Measurements from ENCODE around the gene PRAC1. TPM values are rescaled to one million over a fixed set of nuclear protein-coding genes. Genes with fewer than 3 reads are reported as not detected.
A peak's percentile ranks its signal among the peaks of the same experiment; 100 is the strongest.

PRAC1 gene
- polyA plus RNA-seq, 1 of the 3 experiments (the other 2 are of a cell fraction): not detected

GRCh38 chr17:48676963-48677558 lies 45.3 kb downstream of the PRAC1 start (continued):
- TF ChIP-seq FOSL2 (IDR thresholded peaks at IDR 0.05; ENCODE audit: borderline replicate concordance, low read depth) (no peak), ELF1 (IDR thresholded peaks at IDR 0.05) (no peak), TCF12 (IDR thresholded peaks at IDR 0.05) (no peak), SMC3 (IDR thresholded peaks at IDR 0.05; ENCODE audit: low read depth, low read length) (no peak)

- Histone ChIP-seq H3K36me3 (replicated peaks in 1 of 2; ENCODE audit: control insufficient read depth in 1 of 2, insufficient read depth in 2 of 2, low read length in 1 of 2) (no peaks in the 10 kb centered on the region), H3K9ac (no peak overlapping the region), H3K27ac (ENCODE audit: low read depth in 2 of 2, low read length in 1 of 2) (no peak overlapping the region), H3K4me1 (ENCODE audit: control insufficient read depth in 1 of 2, insufficient read depth in 2 of 2, low read depth in 1 of 2, low read length in 1 of 2) (no peaks in the 10 kb centered on the region), H4K20me1 (ENCODE audit: insufficient read depth) (no peaks in the 10 kb centered on the region), H3K27me3 (ENCODE audit: insufficient read depth) (peaks cover 80% of the 10 kb centered on the region), H3K9me2 (no peaks in the 10 kb centered on the region), H3F3A (replicated peaks; ENCODE audit: insufficient read depth) (peaks cover 3% of the 10 kb centered on the region), H3K4me3 (ENCODE audit: low read depth in 2 of 2, low read length in 1 of 2) (peak overlapping the region in 1 of 2 experiments; percentile 62; a peak in 1 of 4 replicates), H3K79me2 (ENCODE audit: insufficient read depth) (no peaks in the 10 kb centered on the region), H3K4me2 (peak overlapping the region; percentile 92; the same call in 1 of the 2 replicates), H3K9me3 (no peaks in the 10 kb centered on the region), H2AFZ (ENCODE audit: low read depth) (no peak overlapping the region)
- WGBS (ENCODE audit: low lambda C conversion rate): 10% methylated on average over 2 of the region's 2 CpGs
- no peak for DNase-seq
- ChIA-PET POLR2A (no interaction called here), CTCF (interaction anchor here (0.6 to 9.3 kb wide), 72 partner anchors 10 to 525 kb away, joined by 3 to 117 read pairs (median 4); partner anchors contain the start of genes ATP5MC1, CALCOCO2, HOXB13 and HOXB8)
- TF ChIP-seq RAD21 (IDR thresholded peaks at IDR 0.05; ENCODE audit: low read length): no peak
- no peak for TF ChIP-seq RXRA (IDR thresholded peaks at IDR 0.05; ENCODE audit: borderline replicate concordance, low read depth)
- TF ChIP-seq NRF1 (IDR thresholded peaks at IDR 0.05; ENCODE audit: low read depth, low read length): no peak
- TF ChIP-seq MEF2A (IDR thresholded peaks at IDR 0.05; ENCODE audit: borderline replicate concordance, low read depth): no peak
- no peak for TF ChIP-seq PBX3 (IDR thresholded peaks at IDR 0.05)
- no peak for TF ChIP-seq ELF1 (IDR thresholded peaks at IDR 0.05)
- TF ChIP-seq ZBTB33 (IDR thresholded peaks at IDR 0.05; ENCODE audit: borderline replicate concordance, low read depth): no peak
- TF ChIP-seq FOXJ3 (CRISPR knock-in tag; IDR thresholded peaks at IDR 0.05): no peak
- TF ChIP-seq SMC3 (IDR thresholded peaks at IDR 0.05; ENCODE audit: low read depth, low read length): no peak
- TF ChIP-seq CTCF (IDR thresholded peaks at IDR 0.05): no peak
- no peak for TF ChIP-seq TEAD4 (IDR thresholded peaks at IDR 0.05; ENCODE audit: borderline replicate concordance, insufficient read depth)
- TF ChIP-seq EZH2phosphoT487 (IDR thresholded peaks at IDR 0.05; ENCODE audit: borderline replicate concordance, low read depth): no peak
Observed at GRCh38 chr17:48672340-48672739, 50.0 kb downstream of the PRAC1 start.

Small RNA genes within 50 kb of the gene (small RNA-seq; reads per million reads assigned to genes)
- gene AC091179.2: 0 reads per million in 7 experiments
- 0 to 1.1 (median 0) reads per million in 7 experiments for gene COX6B1P2
- gene MIR3185: 0 reads per million in 7 experiments
- 0 reads per million in 7 experiments for gene RF02132
- gene RF02133: 0 reads per million in 7 experiments
- 0 to 0.21 (median 0) reads per million in 7 experiments for gene RN7SL125P

Other genes with a start within 250 kb of the PRAC1 start
- gene HOXB1, start 191.5 kb downstream of the PRAC1 start, polyA plus RNA-seq (2012; rRNA removed): not detected in 2 replicates
- gene HOXB2, start 177.4 kb downstream of the PRAC1 start, polyA plus RNA-seq (2012; rRNA removed): 1.2 and 1.9 TPM in 2 replicates
- gene HOXB4, start 144.2 kb downstream of the PRAC1 start, polyA plus RNA-seq (2012; rRNA removed): 0.03 TPM in 2 replicates
- 0.10 and 0.46 TPM in 2 replicates for gene HOXB3, start 132.3 kb downstream of the PRAC1 start, polyA plus RNA-seq (2012; rRNA removed)
- not detected in 2 replicates for gene HOXB5, start 128.7 kb downstream of the PRAC1 start, polyA plus RNA-seq (2012; rRNA removed)
- not detected in 2 replicates for gene HOXB6, start 117.5 kb downstream of the PRAC1 start, polyA plus RNA-seq (2012; rRNA removed)
- not detected in 2 replicates for gene HOXB7, start 111.5 kb downstream of the PRAC1 start, polyA plus RNA-seq (2012; rRNA removed)
- not detected in 2 replicates for gene HOXB8, start 107.2 kb downstream of the PRAC1 start, polyA plus RNA-seq (2012; rRNA removed)
- not detected in 2 replicates for gene HOXB9, start 96.2 kb downstream of the PRAC1 start, polyA plus RNA-seq (2012; rRNA removed)
- gene PRAC2, start 667 bp upstream of the PRAC1 start, polyA plus RNA-seq (2012; rRNA removed): not detected in 2 replicates
- not detected in 2 replicates for gene HOXB13, start 6.2 kb upstream of the PRAC1 start, polyA plus RNA-seq (2012; rRNA removed)
- 3.1 and 5.1 TPM in 2 replicates for gene TTLL6, start 94.7 kb upstream of the PRAC1 start, polyA plus RNA-seq (2012; rRNA removed)
- 49.9 and 67.7 TPM in 2 replicates for gene CALCOCO2, start 108.5 kb upstream of the PRAC1 start, polyA plus RNA-seq (2012; rRNA removed)
- 382 and 684 TPM in 2 replicates for gene ATP5MC1, start 170.3 kb upstream of the PRAC1 start, polyA plus RNA-seq (2012; rRNA removed)
- gene UBE2Z, start 185.9 kb upstream of the PRAC1 start, polyA plus RNA-seq (2012; rRNA removed): 168 and 207 TPM in 2 replicates
- gene SNF8, start 222.3 kb upstream of the PRAC1 start, polyA plus RNA-seq (2012; rRNA removed): 329 and 358 TPM in 2 replicates
- 0.29 and 0.64 TPM in 2 replicates for gene GIP, start 246.1 kb upstream of the PRAC1 start, polyA plus RNA-seq (2012; rRNA removed)

Data from SK-N-SH (cell line).